ENCODE results near the gene COL4A1. TPM values are rescaled to one million over a fixed set of nuclear protein-coding genes. Genes with fewer than 3 reads are reported as not detected.

Gene COL4A1
- polyA plus RNA-seq, 1 donor, result 146 TPM

GRCh38 chr13:110125613-110126272 lies 181.2 kb downstream of the COL4A1 start:
- Histone ChIP-seq H3K27me3 (ENCODE audit: control insufficient read depth, insufficient read depth, low read length) (peaks cover 23% of the 10 kb centered on the region), H3K36me3 (ENCODE audit: control insufficient read depth, insufficient read depth, low read length) (no peaks in the 10 kb centered on the region), H3K4me3 (ENCODE audit: low read length) (no peak overlapping the region), H3K4me1 (ENCODE audit: control insufficient read depth, insufficient read depth, low read length) (no peaks in the 10 kb centered on the region), H3K27ac (ENCODE audit: low read length) (no peak overlapping the region), H3K9me3 (ENCODE audit: control insufficient read depth, low read depth, low read length) (no peaks in the 10 kb centered on the region)
- no peak for DNase-seq
- no CpG with 5 or more reads among the region's 10 CpGs for WGBS (ENCODE audit: insufficient coverage, low lambda C conversion rate)

- Histone ChIP-seq H3K4me3 (ENCODE audit: low read length) (no peak overlapping the region), H3K4me1 (ENCODE audit: control insufficient read depth, insufficient read depth, low read length) (no peaks in the 10 kb centered on the region), H3K9me3 (ENCODE audit: control insufficient read depth, low read depth, low read length) (no peaks in the 10 kb centered on the region), H3K36me3 (ENCODE audit: control insufficient read depth, insufficient read depth, low read length) (no peaks in the 10 kb centered on the region), H3K27ac (ENCODE audit: low read length) (no peak overlapping the region), H3K27me3 (ENCODE audit: control insufficient read depth, insufficient read depth, low read length) (peaks cover 29% of the 10 kb centered on the region)
- no peak for DNase-seq
- WGBS (ENCODE audit: insufficient coverage, low lambda C conversion rate), result no CpG with 5 or more reads among the region's 10 CpGs
Measured at GRCh38 chr13:110125157-110125556, 181.8 kb downstream of the COL4A1 start.

- Histone ChIP-seq H3K36me3 (ENCODE audit: control insufficient read depth, insufficient read depth, low read length) (no peaks in the 10 kb centered on the region), H3K4me3 (ENCODE audit: low read length) (no peak overlapping the region), H3K27ac (ENCODE audit: low read length) (no peak overlapping the region), H3K27me3 (ENCODE audit: control insufficient read depth, insufficient read depth, low read length) (peaks cover 31% of the 10 kb centered on the region), H3K9me3 (ENCODE audit: control insufficient read depth, low read depth, low read length) (no peaks in the 10 kb centered on the region), H3K4me1 (ENCODE audit: control insufficient read depth, insufficient read depth, low read length) (no peaks in the 10 kb centered on the region)
- DNase-seq, result no peak
- WGBS (ENCODE audit: insufficient coverage, low lambda C conversion rate), result no CpG with 5 or more reads among the region's 14 CpGs
Measured at GRCh38 chr13:110124201-110124940, 182.6 kb downstream of the COL4A1 start.

GRCh38 chr13:110123041-110123809 lies 183.7 kb downstream of the COL4A1 start:
- no peaks in the 10 kb centered on the region for H3K4me1 ChIP-seq (ENCODE audit: control insufficient read depth, insufficient read depth, low read length)
- DNase-seq, result no peak

GRCh38 chr13:110121422-110122083 lies 185.4 kb downstream of the COL4A1 start:
- H3K9me3 ChIP-seq (ENCODE audit: control insufficient read depth, low read depth, low read length), result no peaks in the 10 kb centered on the region
- DNase-seq, result no peak
- no peak overlapping the region for H3K27ac ChIP-seq (ENCODE audit: low read length)
- H3K4me3 ChIP-seq (ENCODE audit: low read length), result no peak overlapping the region
- WGBS (ENCODE audit: insufficient coverage, low lambda C conversion rate), result 11% methylated on average over 1 of the region's 6 CpGs
- no peaks in the 10 kb centered on the region for H3K4me1 ChIP-seq (ENCODE audit: control insufficient read depth, insufficient read depth, low read length)
- no peaks in the 10 kb centered on the region for H3K36me3 ChIP-seq (ENCODE audit: control insufficient read depth, insufficient read depth, low read length)
- H3K27me3 ChIP-seq (ENCODE audit: control insufficient read depth, insufficient read depth, low read length), result peaks cover 33% of the 10 kb centered on the region

More at GRCh38 chr13:110123041-110123809, 183.7 kb downstream of the COL4A1 start:
- WGBS (ENCODE audit: insufficient coverage, low lambda C conversion rate), result no CpG with 5 or more reads among the region's 19 CpGs
- H3K27me3 ChIP-seq (ENCODE audit: control insufficient read depth, insufficient read depth, low read length), result peaks cover 31% of the 10 kb centered on the region
- H3K4me3 ChIP-seq (ENCODE audit: low read length), result no peak overlapping the region
- no peak overlapping the region for H3K27ac ChIP-seq (ENCODE audit: low read length)
- H3K36me3 ChIP-seq (ENCODE audit: control insufficient read depth, insufficient read depth, low read length), result no peaks in the 10 kb centered on the region
- H3K9me3 ChIP-seq (ENCODE audit: control insufficient read depth, low read depth, low read length), result no peaks in the 10 kb centered on the region

- Histone ChIP-seq H3K36me3 (ENCODE audit: control insufficient read depth, insufficient read depth, low read length) (no peaks in the 10 kb centered on the region), H3K4me1 (ENCODE audit: control insufficient read depth, insufficient read depth, low read length) (no peaks in the 10 kb centered on the region), H3K4me3 (ENCODE audit: low read length) (no peak overlapping the region), H3K27ac (ENCODE audit: low read length) (no peak overlapping the region), H3K9me3 (ENCODE audit: control insufficient read depth, low read depth, low read length) (no peaks in the 10 kb centered on the region), H3K27me3 (ENCODE audit: control insufficient read depth, insufficient read depth, low read length) (peaks cover 38% of the 10 kb centered on the region)
- 89% methylated on average over 3 of the region's 18 CpGs for WGBS (ENCODE audit: insufficient coverage, low lambda C conversion rate)
- no peak for DNase-seq
Measured at GRCh38 chr13:110119935-110120905, 186.7 kb downstream of the COL4A1 start.

- Histone ChIP-seq H3K36me3 (ENCODE audit: control insufficient read depth, insufficient read depth, low read length) (no peaks in the 10 kb centered on the region), H3K9me3 (ENCODE audit: control insufficient read depth, low read depth, low read length) (no peaks in the 10 kb centered on the region), H3K27ac (ENCODE audit: low read length) (no peak overlapping the region), H3K27me3 (ENCODE audit: control insufficient read depth, insufficient read depth, low read length) (peaks cover 47% of the 10 kb centered on the region), H3K4me3 (ENCODE audit: low read length) (no peak overlapping the region), H3K4me1 (ENCODE audit: control insufficient read depth, insufficient read depth, low read length) (no peaks in the 10 kb centered on the region)
- DNase-seq, result no peak
- WGBS (ENCODE audit: insufficient coverage, low lambda C conversion rate), result 79% methylated on average over 2 of the region's 11 CpGs
Measured at GRCh38 chr13:110118106-110118505, 188.9 kb downstream of the COL4A1 start.

- Histone ChIP-seq H3K4me1 (ENCODE audit: control insufficient read depth, insufficient read depth, low read length) (no peaks in the 10 kb centered on the region), H3K27me3 (ENCODE audit: control insufficient read depth, insufficient read depth, low read length) (peaks cover 42% of the 10 kb centered on the region), H3K9me3 (ENCODE audit: control insufficient read depth, low read depth, low read length) (no peaks in the 10 kb centered on the region), H3K27ac (ENCODE audit: low read length) (no peak overlapping the region), H3K4me3 (ENCODE audit: low read length) (no peak overlapping the region), H3K36me3 (ENCODE audit: control insufficient read depth, insufficient read depth, low read length) (no peaks in the 10 kb centered on the region)
- DNase-seq, result peak; percentile 37 to 58
- 43% methylated on average over 1 of the region's 23 CpGs for WGBS (ENCODE audit: insufficient coverage, low lambda C conversion rate)
Measured at GRCh38 chr13:110116072-110116487, 190.9 kb downstream of the COL4A1 start.

- WGBS (ENCODE audit: insufficient coverage, low lambda C conversion rate), result 59% methylated on average over 3 of the region's 5 CpGs
Measured at GRCh38 chr13:110115591-110115990, 191.4 kb downstream of the COL4A1 start.

More at GRCh38 chr13:110115591-110115990, 191.4 kb downstream of the COL4A1 start:
- Histone ChIP-seq H3K36me3 (ENCODE audit: control insufficient read depth, insufficient read depth, low read length) (no peaks in the 10 kb centered on the region), H3K27me3 (ENCODE audit: control insufficient read depth, insufficient read depth, low read length) (peaks cover 39% of the 10 kb centered on the region), H3K4me1 (ENCODE audit: control insufficient read depth, insufficient read depth, low read length) (no peaks in the 10 kb centered on the region), H3K27ac (ENCODE audit: low read length) (no peak overlapping the region), H3K9me3 (ENCODE audit: control insufficient read depth, low read depth, low read length) (no peaks in the 10 kb centered on the region), H3K4me3 (ENCODE audit: low read length) (no peak overlapping the region)
- no peak for DNase-seq

Measured in large intestine (tissue), 3 donors.